ENCODE measurements around the gene CYYR1. TPM values are rescaled to one million over a fixed set of nuclear protein-coding genes. Genes with fewer than 3 reads are reported as not detected.

Gene CYYR1
- total and polyA plus RNA-seq, 7 experiments from 2014 or later, result not detected

- POLR2A ChIA-PET, result no interaction called here
- DNase-seq, result no peak
- Histone ChIP-seq H3K4me3 (ENCODE audit: low read length) (no peak overlapping the region), H3K9me3 (ENCODE audit: control insufficient read depth in 2 of 3, low read length in 3 of 3) (no peaks in the 10 kb centered on the region), H3K4me1 (ENCODE audit: control insufficient read depth in 2 of 2, insufficient read depth in 2 of 2, low read length in 2 of 2) (no peaks in the 10 kb centered on the region), H3K36me3 (ENCODE audit: control insufficient read depth in 2 of 3, insufficient read depth in 3 of 3, low read length in 3 of 3) (no peaks in the 10 kb centered on the region), H3K27me3 (ENCODE audit: control insufficient read depth in 2 of 2, insufficient read depth in 2 of 2, low read length in 2 of 2) (no peaks in the 10 kb centered on the region), H3K27ac (ENCODE audit: low read depth, low read length) (no peak overlapping the region)
- intact Hi-C loops (cut with micrococcal nuclease), result no loop called here
- Mint-ChIP-seq H3K4me3 (no peak overlapping the region), H3K27me3 (peaks cover 0 to 4% (median 0%) of the 10 kb centered on the region in 5 donors), H3K36me3 (no peaks in the 10 kb centered on the region), H3K27ac (no peak overlapping the region), H3K4me1 (no peaks in the 10 kb centered on the region), H3K9me3 (peaks cover 0 to 2% (median 0%) of the 10 kb centered on the region in 11 donors)
- ATAC-seq, result no peak
- CTCF ChIA-PET, result no interaction called here
Observed at GRCh38 chr21:26593800-26594199, 20.7 kb upstream of the CYYR1 start.

GRCh38 chr21:26591543-26591942, 18.5 kb upstream of the CYYR1 start:
- H3K4me1 Mint-ChIP-seq, result no peaks in the 10 kb centered on the region
- Histone ChIP-seq H3K9me3 (ENCODE audit: control insufficient read depth in 2 of 3, low read length in 3 of 3) (no peaks in the 10 kb centered on the region), H3K4me3 (ENCODE audit: low read length) (no peak overlapping the region), H3K4me1 (ENCODE audit: control insufficient read depth in 2 of 2, insufficient read depth in 2 of 2, low read length in 2 of 2) (no peaks in the 10 kb centered on the region), H3K27me3 (ENCODE audit: control insufficient read depth in 2 of 2, insufficient read depth in 2 of 2, low read length in 2 of 2) (no peaks in the 10 kb centered on the region), H3K36me3 (ENCODE audit: control insufficient read depth in 2 of 3, insufficient read depth in 3 of 3, low read length in 3 of 3) (no peaks in the 10 kb centered on the region), H3K27ac (ENCODE audit: low read depth, low read length) (no peak overlapping the region)
- no peak for DNase-seq
- no peak overlapping the region for H3K4me3 Mint-ChIP-seq
- H3K36me3 Mint-ChIP-seq, result no peaks in the 10 kb centered on the region
- intact Hi-C loops (cut with micrococcal nuclease), result no loop called here
- peaks cover 0 to 3% (median 0%) of the 10 kb centered on the region in 11 donors for H3K9me3 Mint-ChIP-seq
- no peak overlapping the region for H3K27ac Mint-ChIP-seq
- ATAC-seq, result no peak
- POLR2A ChIA-PET, result no interaction called here
- peaks cover 0 to 16% (median 4%) of the 10 kb centered on the region in 5 donors for H3K27me3 Mint-ChIP-seq
- CTCF ChIA-PET, result no interaction called here

- Mint-ChIP-seq H3K4me3 (no peak overlapping the region), H3K9me3 (peaks cover 0 to 3% (median 0%) of the 10 kb centered on the region in 11 donors), H3K36me3 (no peaks in the 10 kb centered on the region), H3K27me3 (peaks cover 0 to 20% (median 4%) of the 10 kb centered on the region in 5 donors), H3K27ac (no peak overlapping the region), H3K4me1 (no peaks in the 10 kb centered on the region)
- no peak overlapping the region for H3K27ac ChIP-seq (ENCODE audit: low read depth, low read length)
- CTCF ChIA-PET, result no interaction called here
- no peaks in the 10 kb centered on the region for H3K27me3 ChIP-seq (ENCODE audit: control insufficient read depth in 2 of 2, insufficient read depth in 2 of 2, low read length in 2 of 2)
- DNase-seq (no peak), ATAC-seq (no peak)
- H3K36me3 ChIP-seq (ENCODE audit: control insufficient read depth in 2 of 3, insufficient read depth in 3 of 3, low read length in 3 of 3), result no peaks in the 10 kb centered on the region
- no peaks in the 10 kb centered on the region for H3K9me3 ChIP-seq (ENCODE audit: control insufficient read depth in 2 of 3, low read length in 3 of 3)
- no peaks in the 10 kb centered on the region for H3K4me1 ChIP-seq (ENCODE audit: control insufficient read depth in 2 of 2, insufficient read depth in 2 of 2, low read length in 2 of 2)
- H3K4me3 ChIP-seq (ENCODE audit: low read length), result no peak overlapping the region
- intact Hi-C loops (cut with micrococcal nuclease), result no loop called here
- POLR2A ChIA-PET, result no interaction called here
Observed at GRCh38 chr21:26588446-26588845, 15.4 kb upstream of the CYYR1 start.

- Mint-ChIP-seq H3K27me3 (peaks cover 0 to 17% (median 4%) of the 10 kb centered on the region in 5 donors), H3K4me3 (no peak overlapping the region), H3K36me3 (no peaks in the 10 kb centered on the region), H3K4me1 (no peaks in the 10 kb centered on the region), H3K9me3 (peaks cover 0 to 4% (median 2%) of the 10 kb centered on the region in 11 donors), H3K27ac (no peak overlapping the region)
- Histone ChIP-seq H3K4me3 (ENCODE audit: low read length) (no peak overlapping the region), H3K9me3 (ENCODE audit: control insufficient read depth in 2 of 3, low read length in 3 of 3) (no peaks in the 10 kb centered on the region), H3K27me3 (ENCODE audit: control insufficient read depth in 2 of 2, insufficient read depth in 2 of 2, low read length in 2 of 2) (no peaks in the 10 kb centered on the region), H3K4me1 (ENCODE audit: control insufficient read depth in 2 of 2, insufficient read depth in 2 of 2, low read length in 2 of 2) (no peaks in the 10 kb centered on the region), H3K27ac (ENCODE audit: low read depth, low read length) (no peak overlapping the region), H3K36me3 (ENCODE audit: control insufficient read depth in 2 of 3, insufficient read depth in 3 of 3, low read length in 3 of 3) (no peaks in the 10 kb centered on the region)
- DNase-seq (no peak), ATAC-seq (no peak)
- CTCF ChIA-PET, result no interaction called here
- POLR2A ChIA-PET, result no interaction called here
- intact Hi-C loops (cut with micrococcal nuclease), result no loop called here
Observed at GRCh38 chr21:26587736-26588201, 14.7 kb upstream of the CYYR1 start.

GRCh38 chr21:26583769-26584168, 10.7 kb upstream of the CYYR1 start:
- DNase-seq (no peak), ATAC-seq (no peak)
- peaks cover 0 to 4% (median 0%) of the 10 kb centered on the region in 5 donors for H3K36me3 Mint-ChIP-seq
- H3K9me3 ChIP-seq (ENCODE audit: control insufficient read depth in 2 of 3, low read length in 3 of 3), result no peaks in the 10 kb centered on the region
- POLR2A ChIA-PET, result no interaction called here
- H3K27ac ChIP-seq (ENCODE audit: low read depth, low read length), result no peak overlapping the region
- H3K4me1 ChIP-seq (ENCODE audit: control insufficient read depth in 2 of 2, insufficient read depth in 2 of 2, low read length in 2 of 2), result no peaks in the 10 kb centered on the region
- no peaks in the 10 kb centered on the region for H3K4me1 Mint-ChIP-seq
- H3K27me3 Mint-ChIP-seq, result peaks cover 0 to 16% (median 4%) of the 10 kb centered on the region in 5 donors
- CTCF ChIA-PET, result interaction anchor here (0.7 kb wide), 1 partner anchor 761 kb away, joined by 3 read pairs; no protein-coding TSS in a partner anchor
- H3K36me3 ChIP-seq (ENCODE audit: control insufficient read depth in 2 of 3, insufficient read depth in 3 of 3, low read length in 3 of 3), result no peaks in the 10 kb centered on the region
- no peaks in the 10 kb centered on the region for H3K27me3 ChIP-seq (ENCODE audit: control insufficient read depth in 2 of 2, insufficient read depth in 2 of 2, low read length in 2 of 2)
- H3K4me3 ChIP-seq (ENCODE audit: low read length), result no peak overlapping the region
- intact Hi-C loops (cut with micrococcal nuclease), result no loop called here
- no peak overlapping the region for H3K27ac Mint-ChIP-seq
- no peak overlapping the region for H3K4me3 Mint-ChIP-seq
- H3K9me3 Mint-ChIP-seq, result peaks cover 0 to 26% (median 12%) of the 10 kb centered on the region in 11 donors

GRCh38 chr21:26581818-26582217, 8.7 kb upstream of the CYYR1 start:
- Histone ChIP-seq H3K4me1 (ENCODE audit: control insufficient read depth in 2 of 2, insufficient read depth in 2 of 2, low read length in 2 of 2) (no peaks in the 10 kb centered on the region), H3K27ac (ENCODE audit: low read depth, low read length) (no peak overlapping the region), H3K27me3 (ENCODE audit: control insufficient read depth in 2 of 2, insufficient read depth in 2 of 2, low read length in 2 of 2) (no peaks in the 10 kb centered on the region), H3K9me3 (ENCODE audit: control insufficient read depth in 2 of 3, low read length in 3 of 3) (no peaks in the 10 kb centered on the region), H3K4me3 (ENCODE audit: low read length) (no peak overlapping the region), H3K36me3 (ENCODE audit: control insufficient read depth in 2 of 3, insufficient read depth in 3 of 3, low read length in 3 of 3) (no peaks in the 10 kb centered on the region)
- peaks cover 0 to 26% (median 12%) of the 10 kb centered on the region in 11 donors for H3K9me3 Mint-ChIP-seq
- intact Hi-C loops (cut with micrococcal nuclease), result no loop called here
- H3K4me3 Mint-ChIP-seq, result no peak overlapping the region
- DNase-seq (no peak), ATAC-seq (no peak)
- no peaks in the 10 kb centered on the region for H3K4me1 Mint-ChIP-seq
- H3K27ac Mint-ChIP-seq, result no peak overlapping the region
- H3K36me3 Mint-ChIP-seq, result peaks cover 0 to 4% (median 0%) of the 10 kb centered on the region in 5 donors
- CTCF ChIA-PET, result no interaction called here
- H3K27me3 Mint-ChIP-seq, result peaks cover 0 to 5% (median 0%) of the 10 kb centered on the region in 5 donors
- POLR2A ChIA-PET, result no interaction called here

- Mint-ChIP-seq H3K9me3 (peaks cover 4 to 33% (median 10%) of the 10 kb centered on the region in 11 donors), H3K36me3 (peaks cover 0 to 4% (median 3%) of the 10 kb centered on the region in 5 donors), H3K4me3 (peak overlapping the region in 8 of 10 donors; percentile 24 to 79 (median 48)), H3K27ac (no peak overlapping the region), H3K4me1 (peaks cover 0 to 10% (median 5%) of the 10 kb centered on the region in 7 donors), H3K27me3 (peaks cover 27 to 48% (median 41%) of the 10 kb centered on the region in 5 donors)
- no peaks in the 10 kb centered on the region for H3K36me3 ChIP-seq (ENCODE audit: control insufficient read depth in 2 of 3, insufficient read depth in 3 of 3, low read length in 3 of 3)
- H3K9me3 ChIP-seq (ENCODE audit: control insufficient read depth in 2 of 3, low read length in 3 of 3), result no peaks in the 10 kb centered on the region
- ATAC-seq, result no peak
- H3K27ac ChIP-seq (ENCODE audit: low read depth, low read length), result no peak overlapping the region
- DNase-seq, result no peak
- H3K27me3 ChIP-seq (ENCODE audit: control insufficient read depth in 2 of 2, insufficient read depth in 2 of 2, low read length in 2 of 2), result no peaks in the 10 kb centered on the region
- CTCF ChIA-PET, result no interaction called here
- H3K4me3 ChIP-seq (ENCODE audit: low read length), result no peak overlapping the region
- no peaks in the 10 kb centered on the region for H3K4me1 ChIP-seq (ENCODE audit: control insufficient read depth in 2 of 2, insufficient read depth in 2 of 2, low read length in 2 of 2)
- intact Hi-C loops (cut with micrococcal nuclease), result no loop called here
- POLR2A ChIA-PET, result no interaction called here
Observed at GRCh38 chr21:26572076-26572701, 897 bp downstream of the CYYR1 start.
